NCI-H2196 (cell line): ENCODE results near the gene NME2.
"Not testable (repeated sequence)": the region's sequence is repeated elsewhere in the genome, so short reads cannot be mapped to it uniquely, and the experiment has no call there.

ENCODE experiments used
- DNase-seq: peaks from one replicate; lab custom pipeline; 2025; ENCODE audit not compliant: unreplicated experiment; lab: John Stamatoyannopoulos, UW

The NME2 gene

GRCh38 chr17:51166198-51166986, at the start of gene NME2:
TSS of gene NME2 (plus strand) at chr17:51166411. CDS start at chr17:51166831, 420 bp downstream.
- DNase-seq: peak; percentile 90

GRCh38 chr17:51118330-51119195, 47.6 kb upstream of the NME2 start:
- peak; percentile 94 for DNase-seq

GRCh38 chr17:51119415-51120356, 46.5 kb upstream of the NME2 start:
- DNase-seq: peak; percentile 27

GRCh38 chr17:51120357-51120738, 45.9 kb upstream of the NME2 start:
- DNase-seq: no peak

- DNase-seq: peak; percentile 97
These were observed 45.2 kb upstream of the NME2 start, which contains the start of gene SPAG9 for GRCh38 chr17:51120739-51121619. TSS of gene SPAG9 (minus strand) at chr17:51120868. CDS start at chr17:51120656, 212 bp downstream.

GRCh38 chr17:51121620-51122472, 44.4 kb upstream of the NME2 start:
- no peak for DNase-seq

- DNase-seq: not testable (repeated sequence)
These were observed 43.6 kb upstream of the NME2 start for GRCh38 chr17:51122473-51123115.

GRCh38 chr17:51124640-51125503, 41.3 kb upstream of the NME2 start:
- no peak for DNase-seq

- no peak for DNase-seq
These were observed 38.1 kb upstream of the NME2 start for GRCh38 chr17:51128076-51128475.

GRCh38 chr17:51132964-51133319, 33.3 kb upstream of the NME2 start:
- no peak for DNase-seq

GRCh38 chr17:51133365-51133764, 32.8 kb upstream of the NME2 start:
- DNase-seq: no peak

GRCh38 chr17:51135956-51136355, 30.3 kb upstream of the NME2 start:
- no peak for DNase-seq

GRCh38 chr17:51142597-51142996, 23.6 kb upstream of the NME2 start:
- DNase-seq: no peak

- DNase-seq: no peak
These were observed 21.8 kb upstream of the NME2 start for GRCh38 chr17:51144266-51145022.

GRCh38 chr17:51147650-51148049, 18.6 kb upstream of the NME2 start:
- DNase-seq: no peak

- DNase-seq: no peak
These were observed 17.0 kb upstream of the NME2 start for GRCh38 chr17:51149163-51149562.

GRCh38 chr17:51150932-51151331, 15.3 kb upstream of the NME2 start:
- DNase-seq: no peak
